HFFc6 (cell line): Measurements from ENCODE around the gene DFFB. TPM values are rescaled to one million over a fixed set of nuclear protein-coding genes. Genes with fewer than 3 reads are reported as not detected.

Experiments
- DNase-seq: peaks from one replicate; pipeline ENCODE4 v3.0.0-alpha.2; 2018
- H3K27ac Mint-ChIP-seq: 2 replicates; pipeline ENCODE4 v1.8.0; 2020; ENCODE audit warnings: mild to moderate bottlenecking, mixed read lengths
- H3K27me3 Mint-ChIP-seq: 2 replicates; pipeline ENCODE4 v1.8.0; 2021; ENCODE audit warnings: mild to moderate bottlenecking, moderate library complexity, mixed read lengths; ENCODE audit not compliant: insufficient read depth
- H3K36me3 Mint-ChIP-seq: 2 replicates; pipeline ENCODE4 v1.8.0; 2021; ENCODE audit warnings: low read depth, mixed read lengths
- H3K4me1 Mint-ChIP-seq: 2 replicates; pipeline ENCODE4 v1.8.0; 2020; ENCODE audit warnings: low read depth, mixed read lengths
- H3K4me3 Mint-ChIP-seq: 2 replicates; pipeline ENCODE4 v1.8.0; 2020; ENCODE audit warnings: mild to moderate bottlenecking, moderate library complexity, mixed read lengths
- H3K9me3 Mint-ChIP-seq: 2 replicates; pipeline ENCODE4 v1.8.0; 2020; ENCODE audit warnings: mild to moderate bottlenecking, mixed read lengths
- CTCF ChIP-seq: fragments of 200-600 bp; sonication (generic); IDR thresholded peaks from 2 replicates; pipeline ENCODE4 v1.5.0; 2021; ENCODE audit warnings: antibody characterized with exemption, mild to moderate bottlenecking
- total RNA-seq, 6 experiments: library from RNA; stranded (reverse); fragmentation: NEBNext Ultra II Directional; extraction: Animal tissue kit (Norgen Biotek cat#: 25700); gene quantifications; 2 replicates in 1 of 6; 3 replicates in 5 of 6; pipeline ENCODE4 v1.2.3, GENCODE V29; 2021

The DFFB gene
- total RNA-seq, 6 experiments from 2014 or later = 4.5 to 5.8 (median 5.2) TPM

DNA sequence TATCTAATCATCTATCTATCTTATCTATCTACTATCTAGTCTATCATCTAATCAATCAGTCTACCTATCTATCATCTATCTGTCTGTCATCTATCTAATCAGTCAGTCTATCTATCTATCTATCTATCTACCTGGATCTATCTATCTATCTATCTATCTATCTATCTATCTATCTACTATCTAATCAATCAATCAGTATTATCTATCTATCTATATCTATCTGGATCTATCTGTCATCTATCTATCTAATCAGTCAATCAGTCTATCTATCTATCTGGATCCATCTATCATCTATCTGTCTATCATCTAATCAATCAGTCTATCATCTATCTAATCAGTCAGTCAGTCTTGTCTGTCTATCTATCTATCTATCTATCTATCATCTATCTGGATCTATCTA, 69.7 kb downstream of the DFFB start:
- Mint-ChIP-seq H3K4me1 (peaks cover 1% of the 10 kb centered on the region; the same call in 1 of the 2 replicates), H3K9me3 (peaks cover 13% of the 10 kb centered on the region), H3K27ac (no peak overlapping the region), H3K27me3 (peaks cover 5% of the 10 kb centered on the region), H3K36me3 (peaks cover 11% of the 10 kb centered on the region), H3K4me3 (no peak overlapping the region)
- TF ChIP-seq CTCF = no peak
- no peak for DNase-seq

- Mint-ChIP-seq H3K27ac (no peak overlapping the region), H3K27me3 (peaks cover 3% of the 10 kb centered on the region), H3K4me1 (no peaks in the 10 kb centered on the region), H3K9me3 (peaks cover 17% of the 10 kb centered on the region), H3K36me3 (peaks cover 11% of the 10 kb centered on the region), H3K4me3 (no peak overlapping the region)
- no peak for TF ChIP-seq CTCF
- DNase-seq = no peak
Observed at GRCh38 chr1:3928586-3928985, 71.3 kb downstream of the DFFB start.

DNA sequence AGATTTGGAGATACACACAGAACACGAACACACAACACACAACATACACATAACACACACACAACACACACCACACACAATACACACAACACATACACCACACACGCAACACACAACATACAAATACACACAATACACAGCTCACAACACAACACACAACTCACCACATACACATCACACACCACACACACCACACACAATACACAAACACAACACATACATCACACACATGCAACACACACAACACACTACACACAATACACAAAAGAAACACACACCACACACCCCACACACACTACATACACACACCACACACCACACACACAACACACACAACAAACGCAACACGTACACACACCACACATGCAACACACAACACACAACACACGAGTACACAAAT, 71.8 kb downstream of the DFFB start:
- H3K27me3 Mint-ChIP-seq = peaks cover 3% of the 10 kb centered on the region; the same call in 1 of the 2 replicates
- peaks cover 11% of the 10 kb centered on the region for H3K36me3 Mint-ChIP-seq
- no peaks in the 10 kb centered on the region for H3K4me1 Mint-ChIP-seq
- TF ChIP-seq CTCF = no peak
- no peak overlapping the region for H3K27ac Mint-ChIP-seq
- no peak overlapping the region for H3K4me3 Mint-ChIP-seq
- peaks cover 18% of the 10 kb centered on the region for H3K9me3 Mint-ChIP-seq
- DNase-seq = no peak

GRCh38 chr1:3930301-3931006, 73.2 kb downstream of the DFFB start:
- DNase-seq = no peak
- no peak for TF ChIP-seq CTCF
- Mint-ChIP-seq H3K4me3 (no peak overlapping the region), H3K9me3 (peaks cover 25% of the 10 kb centered on the region), H3K27me3 (peaks cover 5% of the 10 kb centered on the region; the same call in 1 of the 2 replicates), H3K4me1 (no peaks in the 10 kb centered on the region), H3K27ac (no peak overlapping the region), H3K36me3 (peaks cover 11% of the 10 kb centered on the region)

DNA sequence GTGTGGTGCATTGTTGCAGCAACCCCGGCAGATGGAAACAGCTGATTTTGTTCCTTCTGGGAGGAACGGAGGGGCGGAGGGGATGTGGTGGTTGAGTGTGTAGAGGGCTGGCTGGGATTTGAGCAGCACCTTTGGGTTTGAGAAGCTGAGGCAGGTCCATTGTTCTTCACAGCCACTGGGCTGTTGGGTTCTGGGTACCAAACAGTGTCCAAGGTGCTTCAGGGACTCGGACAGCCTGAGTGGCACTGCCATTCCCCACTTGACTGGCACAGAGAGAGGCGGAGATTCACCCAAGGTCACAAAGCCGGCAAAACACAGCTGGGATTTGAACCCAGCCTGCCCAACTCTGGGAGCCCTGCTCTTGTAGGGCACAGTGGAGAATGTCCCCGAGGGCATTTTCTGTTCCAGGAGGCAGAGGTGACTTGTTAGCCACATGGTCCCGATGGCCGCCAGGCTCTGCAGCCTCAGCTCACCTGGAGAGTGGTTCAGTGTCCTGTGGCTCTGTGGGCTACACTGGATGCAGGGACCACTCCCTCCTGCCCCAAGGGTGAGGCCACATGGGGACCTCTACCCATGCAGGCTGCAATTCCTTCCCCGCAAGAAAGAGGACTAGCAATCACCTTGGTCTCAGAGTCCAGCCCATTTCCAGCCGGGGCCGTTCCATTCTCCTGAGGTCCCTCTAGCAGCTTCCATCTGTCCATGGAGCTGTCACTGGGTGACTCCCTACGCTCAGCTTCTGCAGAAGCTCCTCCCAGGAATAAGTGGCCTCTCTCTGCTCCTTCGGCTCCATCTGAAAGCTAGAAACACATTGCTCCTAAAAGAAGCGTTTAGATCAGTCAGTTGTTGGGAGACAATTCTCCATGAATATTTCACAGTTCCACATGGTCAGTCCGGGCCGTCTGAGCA, 74.0 kb downstream of the DFFB start:
- no peak for DNase-seq
- no peak overlapping the region for H3K27ac Mint-ChIP-seq
- no peak for TF ChIP-seq CTCF
- H3K27me3 Mint-ChIP-seq = peaks cover 5% of the 10 kb centered on the region; the same call in 1 of the 2 replicates
- peaks cover 11% of the 10 kb centered on the region for H3K36me3 Mint-ChIP-seq
- H3K4me3 Mint-ChIP-seq = no peak overlapping the region
- H3K4me1 Mint-ChIP-seq = no peaks in the 10 kb centered on the region
- peaks cover 25% of the 10 kb centered on the region for H3K9me3 Mint-ChIP-seq
